WTC11 (cell line): ENCODE results near the gene SLC8A1. TPM values are rescaled to one million over a fixed set of nuclear protein-coding genes. Genes with fewer than 3 reads are reported as not detected.

Source experiments
- ATAC-seq: fragments of 200-7000 bp; cut with Tn5 transposase; 2 replicates; pipeline ENCODE4 v1.10.0; 2021; ENCODE audit warnings: mild to moderate bottlenecking, moderate library complexity
- CTCF ChIA-PET: fragments of 300-600 bp; sonication (Branson Sonifier 250); formaldehyde crosslinking; loops from one replicate; lab custom pipeline; 2021; ENCODE audit warnings: antibody characterized with exemption; lab: Charles Lee
- POLR2A ChIA-PET: fragments of 350-600 bp; sonication (Branson Sonifier 250); formaldehyde crosslinking; loops from one replicate; lab custom pipeline; 2021; ENCODE audit warnings: antibody characterized with exemption; lab: Charles Lee
- DNase-seq: peaks from one replicate; pipeline ENCODE4 v3.0.0; 2021; ENCODE audit warnings: low spot score
- H3K27ac Mint-ChIP-seq: 2 replicates; pipeline ENCODE4 v1.8.0; 2021; ENCODE audit warnings: mixed read lengths
- H3K27me3 Mint-ChIP-seq: 2 replicates; pipeline ENCODE4 v1.8.0; 2021; ENCODE audit warnings: low read depth, mild to moderate bottlenecking, moderate library complexity, mixed read lengths
- H3K36me3 Mint-ChIP-seq: 2 replicates; pipeline ENCODE4 v1.8.0; 2021; ENCODE audit warnings: mixed read lengths
- H3K4me1 Mint-ChIP-seq: 2 replicates; pipeline ENCODE4 v1.8.0; 2022; ENCODE audit warnings: mixed read lengths
- H3K4me3 Mint-ChIP-seq: 2 replicates; pipeline ENCODE4 v1.8.0; 2021; ENCODE audit warnings: mild to moderate bottlenecking, moderate library complexity, mixed read lengths
- H3K9me3 Mint-ChIP-seq: 2 replicates; pipeline ENCODE4 v1.8.0; 2021; ENCODE audit warnings: mixed read lengths
- ATF1 ChIP-seq: sonication (generic); formaldehyde crosslinking; IDR thresholded peaks from 2 replicates; pipeline ENCODE4 v1.8.1; 2023; ENCODE audit warnings: mild to moderate bottlenecking, moderate library complexity, missing genetic modification reagents
- ATF2 ChIP-seq: sonication (generic); formaldehyde crosslinking; IDR thresholded peaks from 2 replicates; pipeline ENCODE4 v1.8.1; 2022; ENCODE audit warnings: low read depth, missing genetic modification reagents, borderline replicate concordance
- CREB1 ChIP-seq: sonication (generic); formaldehyde crosslinking; IDR thresholded peaks from 2 replicates; pipeline ENCODE4 v1.8.0; 2023; ENCODE audit warnings: mild to moderate bottlenecking, missing genetic modification reagents
- FOXJ3 ChIP-seq: sonication (generic); formaldehyde crosslinking; IDR thresholded peaks from 2 replicates; pipeline ENCODE4 v1.9.0; 2021; ENCODE audit warnings: missing genetic modification reagents, mild to moderate bottlenecking, borderline replicate concordance
- FOXK1 ChIP-seq: sonication (generic); formaldehyde crosslinking; IDR thresholded peaks from 2 replicates; pipeline ENCODE4 v1.8.0; 2022; ENCODE audit warnings: mild to moderate bottlenecking, moderate library complexity, missing genetic modification reagents
- GRHL2 ChIP-seq: fragments of 250-450 bp; sonication (Bioruptor Pico); IDR thresholded peaks from 2 replicates; pipeline ENCODE4 v1.8.0; 2022; ENCODE audit warnings: mild to moderate bottlenecking, moderate library complexity; ENCODE audit not compliant: insufficient replicate concordance, severe bottlenecking
- IRF1 ChIP-seq: sonication (generic); formaldehyde crosslinking; IDR thresholded peaks from 2 replicates; pipeline ENCODE4 v1.8.0; 2023; ENCODE audit warnings: missing genetic modification reagents
- KAT7 ChIP-seq: sonication (generic); formaldehyde crosslinking; IDR thresholded peaks from 2 replicates; pipeline ENCODE4 v1.8.1; 2023; ENCODE audit warnings: missing genetic modification reagents, mild to moderate bottlenecking, borderline replicate concordance
- MYBL2 ChIP-seq: sonication (generic); formaldehyde crosslinking; IDR thresholded peaks from 2 replicates; pipeline ENCODE4 v1.8.1; 2023; ENCODE audit warnings: mild to moderate bottlenecking, moderate library complexity, missing genetic modification reagents
- NFATC4 ChIP-seq: fragments of 250-450 bp; sonication (Bioruptor Pico); IDR thresholded peaks from 2 replicates; pipeline ENCODE4 v1.9.0; 2021; ENCODE audit warnings: mild to moderate bottlenecking
- NR2C2 ChIP-seq: sonication (generic); formaldehyde crosslinking; IDR thresholded peaks from 2 replicates; pipeline ENCODE4 v1.8.0; 2022; ENCODE audit warnings: mild to moderate bottlenecking, missing genetic modification reagents
- PREB ChIP-seq: sonication (generic); formaldehyde crosslinking; IDR thresholded peaks from 2 replicates; pipeline ENCODE4 v1.8.1; 2022; ENCODE audit warnings: mild to moderate bottlenecking, missing genetic modification reagents, moderate library complexity, borderline replicate concordance
- SOX15 ChIP-seq: fragments of 250-450 bp; sonication (Bioruptor Pico); IDR thresholded peaks from 2 replicates; pipeline ENCODE4 v1.9.0; 2021; ENCODE audit warnings: mild to moderate bottlenecking
- SP1 ChIP-seq: sonication (generic); formaldehyde crosslinking; conservative IDR thresholded peaks from 2 replicates; pipeline ENCODE4 v1.8.1; 2022; ENCODE audit warnings: missing genetic modification reagents
- STAT6 ChIP-seq: sonication (generic); formaldehyde crosslinking; conservative IDR thresholded peaks from 2 replicates; pipeline ENCODE4 v1.8.1; 2023; ENCODE audit warnings: mild to moderate bottlenecking, low read depth, missing genetic modification reagents, moderate library complexity
- TEAD1 ChIP-seq: sonication (generic); formaldehyde crosslinking; IDR thresholded peaks from 2 replicates; pipeline ENCODE4 v1.8.0; 2022; ENCODE audit warnings: mild to moderate bottlenecking, missing genetic modification reagents
- ZBTB21 ChIP-seq: sonication (generic); formaldehyde crosslinking; IDR thresholded peaks from 2 replicates; pipeline ENCODE4 v1.8.1; 2023; ENCODE audit warnings: mild to moderate bottlenecking, missing genetic modification reagents, borderline replicate concordance
- ZBTB43 ChIP-seq: sonication (generic); formaldehyde crosslinking; IDR thresholded peaks from 2 replicates; pipeline ENCODE4 v1.8.1; 2023; ENCODE audit warnings: mild to moderate bottlenecking, missing genetic modification reagents
- ZNF121 ChIP-seq: sonication (generic); formaldehyde crosslinking; IDR thresholded peaks from 2 replicates; pipeline ENCODE4 v1.8.0; 2023; ENCODE audit warnings: missing genetic modification reagents
- ZNF219 ChIP-seq: sonication (generic); formaldehyde crosslinking; IDR thresholded peaks from 2 replicates; pipeline ENCODE4 v1.8.0; 2023; ENCODE audit warnings: missing genetic modification reagents, mild to moderate bottlenecking, borderline replicate concordance
- ZNF416 ChIP-seq: fragments of 250-450 bp; sonication (Bioruptor Pico); IDR thresholded peaks from 2 replicates; pipeline ENCODE4 v1.9.0; 2021; ENCODE audit warnings: mild to moderate bottlenecking, inconsistent platforms
- total RNA-seq: library from RNA; stranded (reverse); gene quantifications from 3 replicates; pipeline ENCODE4 v1.2.3, GENCODE V29; 2021
- TF ChIP-seq, protein P1 (sequence below): sonication (generic); formaldehyde crosslinking; IDR thresholded peaks from 2 replicates; pipeline ENCODE4 v1.8.1; 2023; ENCODE audit warnings: mild to moderate bottlenecking, missing genetic modification reagents
- TF ChIP-seq, protein P2 (sequence below): sonication (generic); formaldehyde crosslinking; IDR thresholded peaks from 2 replicates; pipeline ENCODE4 v1.8.0; 2022; ENCODE audit warnings: mild to moderate bottlenecking, missing genetic modification reagents

SLC8A1 gene
- total RNA-seq, 1 experiment from 2014 or later = 2.6 TPM

GRCh38 chr2:40256008-40256407 is 195.9 kb downstream of the SLC8A1 start:
- no peaks in the 10 kb centered on the region for H3K27me3 Mint-ChIP-seq
- no peaks in the 10 kb centered on the region for H3K36me3 Mint-ChIP-seq
- H3K4me3 Mint-ChIP-seq = no peak overlapping the region
- no peak for TF ChIP-seq NFATC4
- TF ChIP-seq NR2C2 (CRISPR knock-in tag) = no peak
- no peak for TF ChIP-seq MYBL2 (CRISPR knock-in tag)
- no peak for TF ChIP-seq ATF1 (CRISPR knock-in tag)
- no peak for TF ChIP-seq STAT6 (CRISPR knock-in tag)
- TF ChIP-seq FOXJ3 (CRISPR knock-in tag) = no peak
- TF ChIP-seq, protein P1, sequence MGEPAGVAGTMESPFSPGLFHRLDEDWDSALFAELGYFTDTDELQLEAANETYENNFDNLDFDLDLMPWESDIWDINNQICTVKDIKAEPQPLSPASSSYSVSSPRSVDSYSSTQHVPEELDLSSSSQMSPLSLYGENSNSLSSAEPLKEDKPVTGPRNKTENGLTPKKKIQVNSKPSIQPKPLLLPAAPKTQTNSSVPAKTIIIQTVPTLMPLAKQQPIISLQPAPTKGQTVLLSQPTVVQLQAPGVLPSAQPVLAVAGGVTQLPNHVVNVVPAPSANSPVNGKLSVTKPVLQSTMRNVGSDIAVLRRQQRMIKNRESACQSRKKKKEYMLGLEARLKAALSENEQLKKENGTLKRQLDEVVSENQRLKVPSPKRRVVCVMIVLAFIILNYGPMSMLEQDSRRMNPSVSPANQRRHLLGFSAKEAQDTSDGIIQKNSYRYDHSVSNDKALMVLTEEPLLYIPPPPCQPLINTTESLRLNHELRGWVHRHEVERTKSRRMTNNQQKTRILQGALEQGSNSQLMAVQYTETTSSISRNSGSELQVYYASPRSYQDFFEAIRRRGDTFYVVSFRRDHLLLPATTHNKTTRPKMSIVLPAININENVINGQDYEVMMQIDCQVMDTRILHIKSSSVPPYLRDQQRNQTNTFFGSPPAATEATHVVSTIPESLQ (CRISPR knock-in tag) = no peak
- TF ChIP-seq ZNF219 (CRISPR knock-in tag) = no peak
- TF ChIP-seq SOX15 = no peak
- TF ChIP-seq, protein P2, sequence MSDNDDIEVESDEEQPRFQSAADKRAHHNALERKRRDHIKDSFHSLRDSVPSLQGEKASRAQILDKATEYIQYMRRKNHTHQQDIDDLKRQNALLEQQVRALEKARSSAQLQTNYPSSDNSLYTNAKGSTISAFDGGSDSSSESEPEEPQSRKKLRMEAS (CRISPR knock-in tag) = no peak
- no peak for TF ChIP-seq FOXK1 (CRISPR knock-in tag)
- TF ChIP-seq ZBTB21 (CRISPR knock-in tag) = no peak
- no peak for TF ChIP-seq SP1 (CRISPR knock-in tag)
- TF ChIP-seq ZNF121 = no peak
- TF ChIP-seq ZNF416 (CRISPR knock-in tag) = no peak
- TF ChIP-seq IRF1 (CRISPR knock-in tag) = no peak
- no peak for DNase-seq
- ATAC-seq = no peak
- peaks cover 47% of the 10 kb centered on the region for H3K4me1 Mint-ChIP-seq
- no peak overlapping the region for H3K27ac Mint-ChIP-seq
- ChIA-PET CTCF (interaction anchor here (0.6 to 2.3 kb wide), 6 partner anchors 11 to 342 kb away, joined by 3 to 20 read pairs (median 4); no protein-coding TSS in a partner anchor), POLR2A (no interaction called here)
- no peaks in the 10 kb centered on the region for H3K9me3 Mint-ChIP-seq

- Mint-ChIP-seq H3K9me3 (no peaks in the 10 kb centered on the region), H3K4me1 (peaks cover 39% of the 10 kb centered on the region), H3K27me3 (no peaks in the 10 kb centered on the region), H3K27ac (no peak overlapping the region), H3K4me3 (no peak overlapping the region), H3K36me3 (no peaks in the 10 kb centered on the region)
- CTCF ChIA-PET = interaction anchor here (0.7 kb wide), 1 partner anchor 153 kb away, joined by 3 read pairs; no protein-coding TSS in a partner anchor
- POLR2A ChIA-PET = no interaction called here
- no peak for DNase-seq
- TF ChIP-seq KAT7 (CRISPR knock-in tag) = no peak
- no peak for TF ChIP-seq ATF2 (CRISPR knock-in tag)
- TF ChIP-seq CREB1 (CRISPR knock-in tag) = no peak
- TF ChIP-seq ZNF416 (CRISPR knock-in tag) = no peak
- no peak for TF ChIP-seq FOXJ3 (CRISPR knock-in tag)
- no peak for TF ChIP-seq PREB (CRISPR knock-in tag)
- TF ChIP-seq ZBTB21 (CRISPR knock-in tag) = no peak
- TF ChIP-seq ZBTB43 (CRISPR knock-in tag) = no peak
- no peak for TF ChIP-seq GRHL2 (CRISPR knock-in tag)
- no peak for TF ChIP-seq TEAD1
- ATAC-seq = no peak
These were observed 196.8 kb downstream of the SLC8A1 start for GRCh38 chr2:40255103-40255502.
